Keratinocyte (primary cell): ENCODE results near the gene SOCS1.

Source experiments
- CTCF ChIP-seq, 3 experiments: IDR thresholded peaks in 1 of 3; conservative IDR thresholded peaks in 1 of 3; optimal IDR thresholded peaks in 1 of 3; 2 replicates in 2 of 3; 3 replicates in 1 of 3; pipeline versions ENCODE3 to v1.5.1; 2011; ENCODE audit warnings: low read length in 3 of 3, mild to moderate bottlenecking in 3 of 3, moderate library complexity in 2 of 3, control low read depth in 1 of 3, inconsistent platforms in 1 of 3; ENCODE audit not compliant: insufficient read depth in 2 of 3; ENCODE audit errors: extremely low read depth in 1 of 3
- EZH2 ChIP-seq: IDR thresholded peaks from one replicate; pipeline ENCODE4 v1.6.1; 2012; ENCODE audit warnings: inconsistent platforms, mild to moderate bottlenecking, low read length, moderate library complexity

DNA sequence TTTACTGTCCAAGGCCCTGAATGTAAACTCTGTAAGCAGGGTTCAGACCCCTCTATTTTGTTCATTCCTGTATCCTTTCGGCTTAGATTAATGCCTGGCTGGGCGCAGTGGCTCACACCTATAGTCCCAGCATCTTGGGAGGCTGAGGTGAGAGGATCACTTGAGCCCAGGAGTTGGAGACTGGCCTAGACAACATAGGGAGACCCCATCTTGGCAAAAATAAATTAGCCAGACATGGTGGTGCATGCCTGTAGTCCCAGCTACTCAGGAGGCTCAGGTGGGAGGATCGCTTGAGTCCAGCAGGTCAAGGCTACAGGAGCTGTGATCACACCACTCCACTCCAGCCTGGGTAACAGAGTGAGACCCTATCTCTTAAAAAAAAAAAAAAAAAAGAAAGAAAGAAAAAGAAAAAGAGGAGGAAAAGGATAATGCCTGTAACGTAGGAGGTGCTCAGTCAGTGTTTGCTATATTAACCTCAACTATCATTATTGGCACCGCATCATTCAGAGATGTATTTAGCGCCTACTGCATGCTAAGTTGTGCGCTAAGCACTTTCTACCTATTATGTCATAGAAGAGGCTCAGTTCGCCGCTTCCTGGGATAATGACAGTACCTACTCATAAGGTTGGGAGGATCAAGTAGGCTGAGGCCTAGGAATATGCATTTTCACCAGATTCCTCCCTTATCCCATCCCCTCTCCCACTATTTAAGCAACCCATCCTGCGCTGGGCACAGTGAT, 5.0 kb downstream of the SOCS1 start:
- TF ChIP-seq CTCF (optimal IDR thresholded peaks at IDR 0.05 in 1 of 3, IDR thresholded peaks at IDR 0.05 in 1 of 3, conservative IDR thresholded peaks at IDR 0.05 in 1 of 3; ENCODE audit: extremely low read depth in 1 of 3, insufficient read depth in 2 of 3, low read length in 3 of 3) (no peak), EZH2 (no peak)
